Osteocyte (in vitro differentiated cells): Measurements from ENCODE around the gene LZTS2. TPM values are rescaled to one million over a fixed set of nuclear protein-coding genes. Genes with fewer than 3 reads are reported as not detected.

Experiments
- DNase-seq: peaks from one replicate; pipeline ENCODE4 v3.0.0; 2021; ENCODE audit warnings: mixed read lengths; ENCODE audit not compliant: unreplicated experiment; ENCODE audit errors: extremely low spot score
- H3K27ac Mint-ChIP-seq: one replicate; pipeline ENCODE4 v1.8.0; 2021; ENCODE audit warnings: mild to moderate bottlenecking, mixed read lengths; ENCODE audit not compliant: unreplicated experiment
- H3K27me3 Mint-ChIP-seq: one replicate; pipeline ENCODE4 v1.8.0; 2021; ENCODE audit warnings: mixed read lengths; ENCODE audit not compliant: unreplicated experiment
- H3K36me3 Mint-ChIP-seq: one replicate; pipeline ENCODE4 v1.8.0; 2021; ENCODE audit warnings: mixed read lengths; ENCODE audit not compliant: unreplicated experiment
- H3K4me1 Mint-ChIP-seq: one replicate; pipeline ENCODE4 v1.8.0; 2021; ENCODE audit warnings: mixed read lengths; ENCODE audit not compliant: unreplicated experiment
- H3K4me3 Mint-ChIP-seq: one replicate; pipeline ENCODE4 v1.8.0; 2021; ENCODE audit warnings: mild to moderate bottlenecking, moderate library complexity, mixed read lengths; ENCODE audit not compliant: unreplicated experiment
- H3K9me3 Mint-ChIP-seq: one replicate; pipeline ENCODE4 v1.8.0; 2021; ENCODE audit warnings: mixed read lengths; ENCODE audit not compliant: unreplicated experiment
- CTCF ChIP-seq: fragments of 200-600 bp; sonication (generic); IDR thresholded peaks from 2 replicates; pipeline ENCODE4 v1.5.0; 2021; ENCODE audit warnings: antibody characterized with exemption, mild to moderate bottlenecking, moderate library complexity
- total RNA-seq: library from RNA; stranded (reverse); gene quantifications from 2 replicates; pipeline ENCODE4 v1.2.1, GENCODE V29; 2021

The LZTS2 gene
- total RNA-seq, 1 donor from 2014 or later: 72.1 TPM

GRCh38 chr10:100976906-100977305, 22.7 kb upstream of the LZTS2 start:
- no peak for DNase-seq
- H3K27ac Mint-ChIP-seq: no peak overlapping the region
- TF ChIP-seq CTCF: no peak
- H3K9me3 Mint-ChIP-seq: no peaks in the 10 kb centered on the region
- no peaks in the 10 kb centered on the region for H3K4me1 Mint-ChIP-seq
- H3K4me3 Mint-ChIP-seq: no peak overlapping the region
- H3K36me3 Mint-ChIP-seq: peaks cover 8% of the 10 kb centered on the region
- H3K27me3 Mint-ChIP-seq: no peaks in the 10 kb centered on the region

- Mint-ChIP-seq H3K4me3 (no peak overlapping the region), H3K27me3 (no peaks in the 10 kb centered on the region), H3K4me1 (no peaks in the 10 kb centered on the region), H3K9me3 (no peaks in the 10 kb centered on the region), H3K27ac (no peak overlapping the region), H3K36me3 (peaks cover 12% of the 10 kb centered on the region)
- no peak for DNase-seq
- no peak for TF ChIP-seq CTCF
Measured at GRCh38 chr10:100977436-100977835, 22.2 kb upstream of the LZTS2 start.

- Mint-ChIP-seq H3K27ac (no peak overlapping the region), H3K4me3 (no peak overlapping the region), H3K27me3 (no peaks in the 10 kb centered on the region), H3K9me3 (no peaks in the 10 kb centered on the region), H3K4me1 (no peaks in the 10 kb centered on the region), H3K36me3 (peaks cover 12% of the 10 kb centered on the region)
- no peak for TF ChIP-seq CTCF
- no peak for DNase-seq
Measured at GRCh38 chr10:100978121-100978900, 21.3 kb upstream of the LZTS2 start.

GRCh38 chr10:100978901-100979195, 20.8 kb upstream of the LZTS2 start:
- Mint-ChIP-seq H3K9me3 (no peaks in the 10 kb centered on the region), H3K4me3 (no peak overlapping the region), H3K27me3 (no peaks in the 10 kb centered on the region), H3K4me1 (no peaks in the 10 kb centered on the region), H3K36me3 (peaks cover 12% of the 10 kb centered on the region), H3K27ac (no peak overlapping the region)
- DNase-seq: no peak
- TF ChIP-seq CTCF: no peak

- no peaks in the 10 kb centered on the region for H3K27me3 Mint-ChIP-seq
- DNase-seq: no peak
- no peaks in the 10 kb centered on the region for H3K4me1 Mint-ChIP-seq
- no peak overlapping the region for H3K27ac Mint-ChIP-seq
- no peak for TF ChIP-seq CTCF
- H3K9me3 Mint-ChIP-seq: no peaks in the 10 kb centered on the region
- no peak overlapping the region for H3K4me3 Mint-ChIP-seq
- H3K36me3 Mint-ChIP-seq: peaks cover 15% of the 10 kb centered on the region
Measured at GRCh38 chr10:100979791-100980272, 19.8 kb upstream of the LZTS2 start.
